Myocyte (in vitro differentiated cells): ENCODE results near the gene LRP2. TPM values are rescaled to one million over a fixed set of nuclear protein-coding genes. Genes with fewer than 3 reads are reported as not detected.

ENCODE experiments used
- DNase-seq: peaks from one replicate; pipeline ENCODE4 v3.0.0-alpha.2; 2012; ENCODE audit warnings: low read depth
- total RNA-seq: library from RNA; depleted of rRNA; stranded (reverse); fragments of >200 nt; gene quantifications from 2 replicates; pipeline ENCODE4 v1.2.3, GENCODE V29; 2014

The LRP2 gene
- total RNA-seq, 1 donor from 2014 or later = not detected

DNA sequence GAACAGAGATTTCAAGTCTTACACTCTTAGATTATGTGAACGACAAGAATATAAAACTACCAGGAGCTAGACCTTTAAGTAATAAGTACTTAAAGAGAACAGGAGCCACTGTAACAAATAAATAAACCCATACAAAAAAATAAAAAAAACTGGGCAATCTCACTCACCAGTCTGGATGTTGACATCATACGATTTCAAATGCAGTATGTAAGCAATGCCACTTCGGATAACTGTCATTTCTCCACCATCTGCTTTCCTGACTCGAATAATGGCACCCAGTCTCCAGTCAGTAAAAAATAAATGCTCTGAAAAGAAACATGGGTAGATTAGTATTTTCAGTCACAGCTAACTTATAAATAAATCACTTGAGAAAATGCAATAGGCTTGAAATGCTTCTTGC lies 115.1 kb downstream of the LRP2 start:
- no peak for DNase-seq

DNA sequence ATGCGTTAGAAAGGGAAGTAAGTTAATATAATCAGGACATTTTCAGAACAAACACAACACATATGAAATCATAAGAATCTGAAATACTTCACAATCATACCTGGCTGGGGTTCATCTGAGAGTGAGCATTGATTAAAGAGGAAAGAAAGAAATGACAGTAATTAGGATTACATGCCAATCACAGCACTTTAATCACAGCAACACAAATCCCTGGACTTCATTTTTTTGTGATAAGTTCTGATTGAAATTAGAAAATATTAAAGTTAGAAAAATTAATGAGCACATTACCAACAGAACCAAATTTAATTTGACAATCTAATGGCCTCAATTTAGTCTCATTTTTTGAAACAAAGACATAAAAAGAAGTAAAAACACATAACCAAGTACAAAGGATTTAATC lies 121.9 kb downstream of the LRP2 start:
- DNase-seq = no peak

DNA sequence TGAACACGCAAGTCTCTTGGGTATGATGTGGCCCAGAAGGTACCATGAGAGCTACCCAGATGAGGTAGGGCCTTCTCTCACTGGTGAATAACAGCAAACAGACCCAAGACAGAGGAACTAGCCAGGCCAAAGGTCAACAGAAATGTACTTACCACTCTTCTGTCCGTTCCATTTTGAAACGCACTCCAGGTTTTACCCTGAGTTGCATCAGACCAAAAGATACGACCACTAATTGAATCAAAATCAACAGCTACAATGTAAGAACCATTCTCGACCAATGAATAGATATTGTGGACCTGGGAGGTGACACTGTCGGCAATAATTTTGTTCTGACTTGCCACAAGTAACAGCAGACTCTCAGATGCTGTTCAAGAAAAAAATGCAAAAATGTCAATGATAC lies 124.4 kb downstream of the LRP2 start:
- DNase-seq = no peak

DNA sequence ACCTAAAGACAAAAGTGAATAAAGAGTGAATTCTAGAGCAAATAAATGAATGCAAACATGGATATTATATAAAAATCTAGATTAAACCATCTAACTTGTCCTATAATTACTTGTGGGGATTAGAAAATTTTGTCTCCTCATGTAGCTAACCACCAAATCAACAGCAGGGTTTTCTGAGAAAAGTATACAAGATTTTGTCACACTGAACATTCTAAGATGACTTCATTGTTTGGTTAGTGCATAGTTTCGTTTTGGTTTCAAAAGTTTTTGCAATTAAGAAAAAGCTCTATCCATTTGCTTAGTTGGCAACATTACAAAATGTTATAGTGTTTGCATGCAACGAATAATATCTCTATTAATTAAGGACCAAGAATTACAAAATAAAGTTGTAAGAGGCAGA lies 125.0 kb downstream of the LRP2 start:
- DNase-seq = no peak

DNA sequence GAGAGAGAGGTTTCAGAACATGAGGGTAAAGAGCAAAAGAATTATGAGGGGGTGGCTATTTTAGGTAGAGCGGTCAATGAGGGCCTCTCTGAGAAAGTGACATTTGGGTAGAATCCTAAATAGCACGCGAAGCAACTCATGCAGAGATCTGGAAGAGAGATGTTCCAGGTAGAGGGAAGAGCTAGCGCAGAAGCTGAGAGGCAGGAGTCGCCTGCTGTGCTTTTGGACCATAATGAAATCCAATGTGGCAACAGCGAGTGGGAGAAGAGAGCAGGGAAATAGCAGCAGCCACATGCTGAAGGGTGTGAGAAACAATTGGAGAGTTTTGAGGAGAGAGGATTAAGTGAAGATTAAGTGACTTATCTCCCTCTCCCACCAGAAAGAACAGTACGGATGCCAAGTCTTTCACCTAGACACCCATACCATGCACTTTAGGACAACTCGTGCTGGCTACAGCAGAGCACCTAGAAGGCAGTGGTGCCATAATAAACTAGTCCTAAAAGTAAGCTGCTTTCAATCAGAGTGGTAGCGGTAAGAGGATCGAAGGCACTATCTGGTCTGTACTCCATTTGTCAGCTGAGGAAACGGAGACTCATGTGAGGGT lies 129.7 kb downstream of the LRP2 start:
- no peak for DNase-seq

DNA sequence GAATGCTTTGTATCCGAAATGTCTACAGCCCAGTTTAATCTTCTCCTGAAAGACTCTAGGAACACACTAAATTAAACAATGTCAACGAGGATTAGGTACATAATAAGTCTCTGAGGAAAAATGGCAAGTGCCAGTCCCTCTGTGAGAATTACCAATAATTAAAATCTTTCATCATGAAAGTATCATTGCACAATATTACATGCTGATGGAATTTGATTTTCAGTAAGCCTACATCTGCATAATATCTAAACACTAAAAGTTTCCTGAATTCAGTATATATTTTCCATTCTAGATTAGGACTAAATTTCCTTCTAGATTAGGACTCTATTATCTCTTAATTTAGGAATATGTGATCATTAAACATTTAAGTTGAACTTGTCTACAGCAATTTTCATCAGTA lies 132.1 kb downstream of the LRP2 start:
- DNase-seq = no peak

DNA sequence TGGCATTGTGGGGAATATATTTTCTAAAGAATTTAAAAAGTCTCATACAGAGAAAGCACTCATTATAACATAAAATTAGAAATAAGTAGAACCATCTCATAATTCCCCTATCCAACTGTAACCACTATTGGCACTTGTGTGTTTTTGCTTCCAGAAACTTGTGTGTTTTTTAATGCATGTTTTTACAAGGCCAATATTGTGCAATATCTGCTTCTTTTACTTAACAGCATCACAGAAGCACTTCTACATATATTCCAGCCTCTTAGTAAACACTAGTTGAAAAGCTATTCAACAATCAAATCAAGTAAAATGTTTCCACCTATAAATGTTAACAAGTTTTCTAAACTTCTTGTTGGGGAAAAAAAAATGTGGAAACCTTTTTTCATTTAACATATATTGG lies 132.7 kb downstream of the LRP2 start:
- DNase-seq = no peak

DNA sequence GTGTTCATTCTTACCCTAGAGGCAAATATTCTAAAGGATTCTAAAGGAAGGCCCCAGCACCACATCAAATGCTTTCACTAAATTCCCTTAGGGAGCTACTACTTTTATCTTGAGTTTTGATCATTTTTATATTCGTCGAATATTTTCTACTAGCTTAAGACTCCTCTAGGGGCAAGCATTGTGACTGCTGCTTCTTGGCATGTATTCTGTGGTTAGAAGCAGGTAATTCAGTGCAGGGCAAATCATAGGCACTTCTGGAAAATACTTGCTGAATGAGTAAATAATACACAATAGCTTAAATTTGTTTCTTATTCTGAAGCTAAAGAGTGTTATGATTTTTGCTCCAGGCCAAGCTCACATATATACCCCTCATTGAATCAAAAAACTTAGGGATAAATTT lies 136.4 kb downstream of the LRP2 start:
- DNase-seq = no peak

DNA sequence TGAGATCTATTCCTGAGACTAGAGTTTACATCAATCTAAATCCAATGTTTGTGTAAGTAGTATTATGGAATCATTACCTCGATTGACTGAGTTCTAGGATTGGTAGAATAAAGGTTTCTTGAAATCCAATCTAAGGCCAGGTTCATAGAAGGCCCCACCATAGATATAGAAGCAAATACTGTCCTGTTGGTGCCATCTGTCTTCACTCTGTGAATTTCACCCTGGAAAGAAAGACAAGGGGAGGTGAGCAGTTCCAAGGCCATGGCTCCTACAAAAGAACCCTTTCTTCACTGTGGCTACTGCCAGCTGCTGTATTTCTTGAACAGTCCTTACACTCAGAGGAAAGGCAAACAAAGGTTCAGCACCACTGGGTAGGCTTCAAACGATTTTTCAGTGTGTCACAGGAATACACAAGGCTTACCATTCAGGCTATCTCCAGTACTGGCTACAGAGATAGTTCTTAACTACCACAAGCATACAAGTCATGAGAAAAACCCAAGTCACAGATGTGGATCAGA lies 137.0 kb downstream of the LRP2 start:
- DNase-seq = no peak

DNA sequence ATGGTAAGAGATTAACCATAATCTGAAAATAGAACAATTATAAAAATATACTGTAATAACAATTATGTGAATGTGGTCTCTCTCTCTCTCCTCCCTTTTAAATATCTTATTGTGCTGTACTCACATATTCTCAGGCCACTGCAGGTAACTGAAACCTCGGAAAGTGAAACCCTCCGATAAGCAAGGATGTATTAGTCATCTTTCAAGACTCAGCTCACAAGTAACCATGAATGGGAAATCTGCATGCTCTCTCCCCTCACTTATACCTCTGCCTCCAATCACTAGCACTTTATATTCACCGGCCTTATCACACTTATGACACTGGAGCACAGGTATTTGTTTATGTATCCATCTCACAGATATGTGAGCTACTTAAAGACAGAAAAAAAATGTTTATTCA lies 139.7 kb downstream of the LRP2 start:
- no peak for DNase-seq

DNA sequence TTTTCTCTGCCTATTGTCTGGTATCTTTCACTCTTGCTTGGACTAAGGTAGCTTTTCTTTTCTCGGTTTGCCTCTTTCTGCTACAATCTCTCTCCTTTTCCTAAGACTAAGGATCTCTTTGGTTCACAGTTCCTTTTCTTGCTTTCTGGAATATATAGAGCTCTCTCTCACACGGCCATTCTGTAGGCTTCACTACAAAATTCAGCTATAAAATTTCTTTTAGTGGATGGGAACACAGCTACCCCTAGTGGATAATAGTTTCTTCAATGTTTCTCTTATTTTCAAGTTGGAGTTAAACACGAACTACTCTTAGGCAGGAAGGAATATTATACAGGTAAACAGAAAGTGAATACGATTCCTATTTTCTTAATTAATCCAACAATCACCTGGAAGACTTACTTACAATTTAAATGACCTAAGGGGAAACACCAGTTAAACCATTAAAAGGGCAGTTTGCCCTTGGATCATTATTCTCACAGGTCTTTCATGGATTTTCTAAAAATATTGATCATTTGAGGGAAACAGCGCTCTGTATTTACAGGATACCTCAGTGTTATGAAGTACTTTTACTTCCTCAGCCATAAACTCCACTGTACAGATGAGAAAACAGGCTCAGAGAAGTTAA lies 140.5 kb downstream of the LRP2 start:
- DNase-seq = peak; percentile 19

DNA sequence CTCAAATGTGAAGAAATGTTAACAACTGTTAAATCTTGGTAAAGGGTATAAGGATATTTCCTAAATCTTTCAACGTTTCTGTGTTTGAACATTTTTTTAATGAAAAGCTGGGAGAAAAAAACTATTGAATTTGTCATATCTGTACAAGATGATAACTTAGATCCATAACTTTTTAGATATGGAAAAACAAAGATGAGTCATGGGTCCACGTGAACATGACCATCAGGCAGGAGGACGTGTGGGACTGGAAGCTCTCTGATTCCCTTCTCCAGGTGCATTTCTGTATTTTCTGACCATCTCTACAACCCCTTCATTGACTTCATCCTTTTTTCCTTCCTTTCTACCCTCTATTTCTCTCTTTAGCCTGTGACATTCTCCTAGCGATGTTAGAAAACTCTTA lies 151.4 kb downstream of the LRP2 start:
- DNase-seq = no peak

DNA sequence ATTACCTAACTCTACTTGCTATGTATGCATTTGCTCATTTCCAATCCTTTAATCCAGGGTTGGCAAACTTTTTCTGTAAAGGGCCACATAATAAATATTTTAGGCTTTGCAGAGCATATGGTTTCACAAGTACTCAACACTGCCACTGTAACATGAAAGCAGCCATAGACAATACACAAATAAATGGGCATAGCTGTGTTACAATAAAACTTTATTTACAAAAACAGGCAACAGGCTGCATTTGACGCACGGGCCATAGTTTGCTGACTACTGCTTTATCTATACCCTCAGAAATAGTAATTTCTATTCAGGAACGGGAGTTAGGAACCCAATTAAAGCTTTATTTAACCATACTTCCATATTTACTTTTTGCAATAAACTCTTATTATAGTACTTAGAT lies 154.3 kb downstream of the LRP2 start:
- DNase-seq = no peak

DNA sequence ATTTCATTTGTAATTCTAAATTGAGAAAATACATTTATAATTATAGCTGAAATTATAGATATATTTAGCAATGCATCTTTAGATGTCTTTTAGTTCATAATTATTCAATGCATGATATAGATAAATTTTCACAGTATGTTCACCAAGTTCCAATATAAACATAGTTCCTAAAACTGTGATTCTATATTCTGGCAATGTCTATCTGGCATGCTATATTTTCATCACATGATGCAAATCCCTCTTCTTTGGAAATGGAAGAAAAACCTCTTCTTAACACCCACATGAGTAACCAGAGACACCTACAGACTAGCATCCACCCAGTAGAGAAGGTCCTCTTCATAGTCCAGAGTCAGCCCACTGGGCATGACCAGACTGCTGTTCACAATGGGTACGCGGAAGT lies 157.2 kb downstream of the LRP2 start:
- no peak for DNase-seq

DNA sequence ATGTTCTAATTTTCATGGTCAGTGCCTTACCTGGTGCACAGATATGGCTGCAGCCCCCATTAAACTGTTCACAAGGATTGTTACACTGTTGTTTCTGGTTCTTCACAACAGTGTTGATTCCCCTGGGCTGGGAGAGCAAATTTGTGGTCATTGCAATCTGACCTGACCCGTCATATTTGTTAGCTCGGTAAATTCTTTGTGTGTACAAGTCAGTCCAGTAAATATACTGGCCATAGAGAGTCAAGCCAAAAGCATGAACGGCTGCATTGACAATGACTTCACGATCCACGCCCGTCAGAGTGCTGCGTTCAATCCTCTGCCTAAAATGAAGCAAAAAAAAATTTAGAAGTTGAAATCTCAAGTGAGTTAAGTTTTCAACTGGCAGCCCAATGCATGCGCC lies 158.4 kb downstream of the LRP2 start:
- no peak for DNase-seq

DNA sequence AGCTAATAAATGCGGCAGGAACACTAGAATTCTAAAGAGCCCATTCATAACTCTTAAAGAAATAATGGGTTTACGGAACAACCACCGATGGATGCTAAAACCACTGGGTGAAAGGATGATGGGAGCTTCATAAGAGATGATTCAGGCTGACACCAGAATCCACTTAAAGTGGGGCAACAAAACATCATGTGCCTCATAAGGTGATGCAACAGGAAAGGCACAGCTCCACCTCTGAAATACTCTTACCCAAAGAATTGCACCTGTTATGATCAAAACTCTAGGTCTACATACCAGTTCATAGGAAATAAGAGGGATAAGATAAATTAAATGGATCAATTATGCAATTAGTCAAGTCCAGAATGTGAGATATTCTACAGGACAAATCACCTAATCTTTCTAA lies 161.6 kb downstream of the LRP2 start:
- no peak for DNase-seq

DNA sequence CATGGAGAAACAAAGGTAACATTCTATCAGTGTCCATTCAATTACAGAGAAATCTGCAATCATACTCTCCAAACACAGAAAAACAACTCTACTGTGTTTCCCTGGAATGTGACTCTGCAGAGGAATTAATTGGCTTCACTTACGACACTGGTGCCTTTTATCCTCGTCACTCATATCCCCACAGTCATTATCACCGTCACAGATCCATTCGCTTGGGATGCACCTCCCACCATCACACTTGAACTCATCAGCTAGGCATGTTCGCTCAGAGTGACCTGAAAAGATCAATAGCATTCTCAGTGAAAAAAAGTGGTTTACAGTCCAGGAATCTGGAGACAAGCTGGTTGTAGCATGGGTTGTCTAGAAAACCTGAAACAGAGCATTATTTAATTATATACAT lies 168.7 kb downstream of the LRP2 start:
- DNase-seq = no peak

DNA sequence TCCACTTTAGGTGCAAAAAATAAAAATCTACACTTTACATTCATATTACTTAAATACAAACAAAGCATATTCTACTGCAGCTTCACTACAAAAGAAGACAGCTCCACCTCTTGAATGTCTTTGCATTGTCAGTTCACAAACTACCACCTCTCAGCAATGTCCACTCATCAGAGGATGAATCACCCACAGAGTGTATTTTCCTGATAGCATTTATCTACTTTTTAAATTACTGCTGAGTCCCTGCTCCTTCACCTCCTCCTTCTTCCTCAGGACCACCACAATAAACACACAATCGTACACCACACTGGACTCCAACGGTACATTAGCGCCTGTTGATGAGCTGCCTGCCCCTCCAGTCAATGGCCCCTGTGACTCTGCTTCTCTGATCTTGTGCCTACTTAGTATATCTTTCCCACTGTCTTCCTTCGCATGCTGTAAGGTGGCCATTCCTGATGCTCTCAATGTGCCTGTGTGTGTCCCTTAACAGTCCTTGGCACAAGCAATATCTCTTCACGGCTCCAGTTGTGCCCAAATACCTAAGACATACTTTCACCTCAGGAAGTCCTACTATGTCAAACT lies 172.0 kb downstream of the LRP2 start:
- no peak for DNase-seq

DNA sequence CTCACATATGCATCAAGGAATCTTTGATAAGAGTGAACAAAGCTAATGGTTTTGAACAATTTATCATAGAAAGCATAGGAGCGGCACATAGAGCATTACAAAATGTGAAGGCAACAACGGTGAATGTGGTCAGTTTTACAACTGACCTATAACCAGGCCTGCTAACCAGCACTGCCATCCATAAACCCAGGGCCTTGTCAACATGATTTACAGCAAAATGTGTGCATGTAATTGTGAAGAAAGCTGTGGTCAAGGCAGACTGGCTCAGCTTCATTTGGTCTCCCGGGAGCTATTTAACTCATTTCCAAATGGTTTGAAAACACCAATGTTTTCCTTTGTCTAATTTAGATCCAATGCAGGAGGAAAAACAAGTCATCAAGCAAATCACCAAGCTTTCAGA lies 173.2 kb downstream of the LRP2 start:
- peak; percentile 5 for DNase-seq

DNA sequence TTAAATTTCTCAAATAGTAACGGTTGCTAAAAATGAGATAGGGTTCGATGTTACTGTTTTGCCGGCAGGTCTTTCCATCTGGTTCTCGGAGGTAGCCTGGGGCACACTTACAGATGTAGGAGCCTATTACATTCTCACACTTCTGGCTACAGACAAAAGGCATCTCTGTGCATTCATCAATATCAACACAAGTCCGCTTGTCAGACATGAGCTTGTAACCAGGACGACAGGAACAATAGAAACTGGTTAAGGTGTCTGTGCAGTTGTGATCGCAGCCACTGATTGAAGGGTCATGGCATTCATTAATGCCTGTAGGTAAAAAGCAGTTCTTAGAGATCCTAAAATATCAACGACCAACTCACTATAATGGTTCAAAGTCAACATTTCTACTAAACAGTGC lies 176.6 kb downstream of the LRP2 start:
- DNase-seq = no peak

DNA sequence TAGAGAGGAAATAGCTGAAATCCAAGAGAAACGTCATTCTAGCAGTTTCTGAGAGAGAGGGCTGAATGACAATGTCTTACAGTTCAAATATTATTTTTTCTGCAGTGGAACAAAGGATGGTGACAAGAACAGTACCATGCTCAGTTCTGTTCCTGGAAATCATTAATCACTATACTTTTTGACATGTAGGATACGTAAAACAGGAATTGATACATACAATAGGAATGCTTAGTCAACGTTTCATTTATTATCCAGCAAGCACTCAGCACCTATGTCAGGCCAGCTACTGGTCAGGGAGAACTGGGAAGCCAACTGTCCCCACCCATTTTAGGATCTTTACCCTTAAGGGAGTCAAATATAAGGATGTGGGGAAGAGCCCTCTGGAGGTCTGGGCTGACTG lies 178.3 kb downstream of the LRP2 start:
- no peak for DNase-seq

DNA sequence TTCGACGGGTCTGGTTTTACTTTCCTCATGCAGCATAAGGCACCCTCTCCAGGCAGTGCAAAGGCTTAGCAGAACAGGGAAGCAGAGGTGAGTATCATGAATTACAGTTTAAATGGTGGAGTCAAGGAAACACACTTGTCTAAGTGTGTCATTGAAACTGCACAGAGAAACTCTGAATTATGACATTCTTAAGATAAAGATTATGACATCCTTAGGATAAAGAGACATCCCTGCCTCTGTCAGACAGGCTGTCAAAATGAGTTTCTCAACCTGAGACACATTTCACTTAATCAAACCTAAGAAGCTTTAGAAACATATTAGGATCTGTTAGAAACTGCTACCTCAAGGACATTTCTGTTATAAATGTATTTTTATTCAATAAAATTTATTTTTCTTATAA lies 179.8 kb downstream of the LRP2 start:
- no peak for DNase-seq

DNA sequence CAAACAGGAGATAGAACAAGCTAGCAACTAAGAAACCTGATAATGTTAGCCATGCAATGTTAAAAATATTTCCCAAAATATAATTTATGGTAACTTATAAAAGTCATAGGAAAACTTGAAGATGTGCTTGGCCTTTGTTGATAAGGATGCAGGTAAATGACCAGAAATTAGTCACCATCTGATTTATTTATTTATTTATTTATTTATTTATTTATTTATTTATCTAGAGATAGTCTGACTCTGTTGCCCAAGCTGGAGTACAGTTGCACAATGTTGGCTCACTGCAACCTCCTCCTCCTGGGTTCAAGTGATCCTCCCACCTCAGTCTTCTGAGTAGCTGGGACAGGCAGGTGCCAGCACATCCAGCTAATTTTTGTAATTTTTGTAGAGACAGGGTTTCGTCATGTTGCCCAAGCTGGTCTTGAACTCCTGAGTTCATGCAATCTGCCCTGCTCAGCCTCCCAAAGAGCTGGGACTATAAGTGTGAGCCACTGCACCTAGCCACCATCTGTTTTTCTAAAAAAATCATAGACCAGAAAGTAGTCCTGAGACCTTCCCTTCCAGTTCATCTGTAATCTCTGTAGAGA lies 183.4 kb downstream of the LRP2 start:
- DNase-seq = no peak
